DND-41 (cell line): ENCODE measurements around the gene PGM1.

Experiments used
- CTCF ChIP-seq: IDR thresholded peaks from 2 replicates; pipeline ENCODE4 v1.5.1; 2012; ENCODE audit warnings: borderline replicate concordance, low read length, moderate library complexity, mild to moderate bottlenecking; ENCODE audit not compliant: poor library complexity, severe bottlenecking; ENCODE audit errors: extremely low read depth
- EZH2 ChIP-seq: IDR thresholded peaks from 3 replicates; pipeline ENCODE4 v1.6.1; 2012; ENCODE audit warnings: borderline replicate concordance, low read depth, mild to moderate bottlenecking, moderate library complexity, low read length, inconsistent platforms; ENCODE audit not compliant: severe bottlenecking

GRCh38 chr1:63665410-63665809 is 72.2 kb downstream of the PGM1 start:
- TF ChIP-seq CTCF = no peak
- TF ChIP-seq EZH2 = no peak
